Spleen (tissue), 7 donors: Measurements from ENCODE around the gene UBE2D2.

Experiments used
- CTCF ChIP-seq, 11 experiments: fragments of 200-600 bp in 7 of 11; fragments of 450-650 bp in 4 of 11; sonication (generic) in 4 of 11; IDR thresholded peaks in 8 of 11; conservative IDR thresholded peaks in 3 of 11; 1 replicate in 7 of 11; 2 replicates in 4 of 11; pipeline versions ENCODE4 v1.4.0 to v1.8.0; 2016 to 2021; ENCODE audit warnings: antibody characterized with exemption in 11 of 11, inconsistent platforms in 4 of 11, mild to moderate bottlenecking in 1 of 11
- POLR2A ChIP-seq, 3 donors: fragments of 450-650 bp; IDR thresholded peaks; one replicate each; pipeline ENCODE4 v1.5.1; 2017; ENCODE audit warnings: antibody characterized with exemption in 3 of 3, mild to moderate bottlenecking in 1 of 3
- POLR2AphosphoS5 ChIP-seq, 3 donors: sonication (generic); formaldehyde crosslinking; IDR thresholded peaks; one replicate each; pipeline ENCODE4 v1.5.1; 2017; ENCODE audit warnings: antibody characterized with exemption in 3 of 3
- donor health status: DM: no; HTN: no; CAD: no; lungs with moderate emphysema.
- donor health status: DM: no; HTN: no; CAD: no.
- donor health status: DM: no; HTN: no; CAD: no.

- TF ChIP-seq CTCF (IDR thresholded peaks at IDR 0.05 in 8 of 11, conservative IDR thresholded peaks at IDR 0.05 in 3 of 11) (no peak), POLR2A (IDR thresholded peaks at IDR 0.05) (no peak), POLR2AphosphoS5 (IDR thresholded peaks at IDR 0.05) (no peak)
These were observed 115.3 kb downstream of the UBE2D2 start for GRCh38 chr5:139676406-139676805.
